ENCODE results near the gene GTPBP8. TPM values are rescaled to one million over a fixed set of nuclear protein-coding genes. Genes with fewer than 3 reads are reported as not detected.
A peak's percentile ranks its signal among the peaks of the same experiment; 100 is the strongest.

GTPBP8 gene
- total and polyA plus RNA-seq, 10 of the 15 experiments (the other 5 are each of a cell fraction or from before 2014, with no cell fraction given), result 10.3 to 29.0 (median 17.0) TPM

GRCh38 chr3:112967425-112967824, 23.4 kb upstream of the GTPBP8 start:
- Histone ChIP-seq H2AFZ (ENCODE audit: control insufficient read depth, low read depth, low read length) (no peak overlapping the region; the same call in 1 of the 2 replicates), H3K4me1 (ENCODE audit: control insufficient read depth, insufficient read depth, low read length) (peaks cover 25% of the 10 kb centered on the region), H3K27me3 (replicated peaks in 1 of 2; ENCODE audit: control insufficient read depth in 2 of 2, insufficient read depth in 2 of 2, low read length in 1 of 2) (no peaks in the 10 kb centered on the region), H4K20me1 (ENCODE audit: control insufficient read depth, insufficient read depth) (no peaks in the 10 kb centered on the region), H3K9ac (ENCODE audit: control insufficient read depth, insufficient read depth, low read length) (no peak overlapping the region), H3K27ac (ENCODE audit: control insufficient read depth, insufficient read depth) (peak overlapping the region; percentile 31; the same call in 1 of the 2 replicates), H3K4me2 (ENCODE audit: control insufficient read depth, insufficient read depth) (peak overlapping the region; percentile 60), H3K4me3 (no peak overlapping the region), H3K36me3 (ENCODE audit: control insufficient read depth in 2 of 2, insufficient read depth in 2 of 2, low read length in 1 of 2) (no peaks in the 10 kb centered on the region), H3K79me2 (ENCODE audit: control insufficient read depth, insufficient read depth, low read length) (no peaks in the 10 kb centered on the region; the same call in none of the 2 replicates), H3K9me3 (replicated peaks; ENCODE audit: control insufficient read depth, insufficient read depth, low read length) (peaks cover 11% of the 10 kb centered on the region)
- ChIA-PET SMC1A (ENCODE audit: uncharacterized antibody, unreplicated experiment) (interaction anchor here (0.6 to 4.6 kb wide), 18 partner anchors 8 to 381 kb away, joined by 3 to 26 read pairs (median 3); partner anchors contain the start of gene CD200R1), POLR2A (no interaction called here), CTCF (interaction anchor here (0.6 to 5.0 kb wide), 4 partner anchors 12 to 372 kb away, joined by 3 to 26 read pairs (median 10); no protein-coding TSS in a partner anchor), RAD21 (ENCODE audit: unreplicated experiment) (interaction anchor here (0.9 to 3.3 kb wide), 6 partner anchors 12 to 321 kb away, joined by 3 to 14 read pairs (median 7); no protein-coding TSS in a partner anchor)
- intact Hi-C loops (cut with micrococcal nuclease; ENCODE audit: unreplicated experiment) (no loop called here), in situ Hi-C loops (cut with MboI) (no loop called here)
- WGBS (ENCODE audit: insufficient coverage, insufficient replicate concordance, low lambda C conversion rate, missing lambda C conversion rate), result 100% methylated on average over 1 of the region's 1 CpG
- DNase-seq (ENCODE audit: low read depth, low spot score), result no peak
- no TSS peak for BruUV-seq (replicated peaks)
- FAIRE-seq, result no peak
- TF ChIP-seq KAT2A (conservative IDR thresholded peaks at IDR 0.05; ENCODE audit: control insufficient read depth, low read depth, low read length) (no peak), BACH1 (IDR thresholded peaks at IDR 0.05; ENCODE audit: borderline replicate concordance) (no peak), MYC (IDR thresholded peaks at IDR 0.05; ENCODE audit: insufficient read depth, insufficient read length, insufficient replicate concordance, low read length, severe bottlenecking) (no peak), ZNF274 (IDR thresholded peaks at IDR 0.05; ENCODE audit: insufficient read depth, insufficient read length) (no peak), STAT1 (conservative IDR thresholded peaks at IDR 0.05) (no peak), ESRRA (IDR thresholded peaks at IDR 0.05; ENCODE audit: low read length) (no peak), SPI1 (IDR thresholded peaks at IDR 0.05; ENCODE audit: borderline replicate concordance, insufficient read depth, low read depth, low read length) (no peak), SIX5 (IDR thresholded peaks at IDR 0.05; ENCODE audit: low read depth, low read length, severe bottlenecking) (no peak), POLR2AphosphoS5 (IDR thresholded peaks at IDR 0.05; ENCODE audit: low read length) (no peak), KDM1A (IDR thresholded peaks at IDR 0.05; ENCODE audit: borderline replicate concordance) (no peak), MTA3 (IDR thresholded peaks at IDR 0.05; ENCODE audit: borderline replicate concordance, low read length) (no peak), RAD21 (IDR thresholded peaks at IDR 0.05; ENCODE audit: insufficient read depth, low read depth, low read length) (no peak), ZNF622 (IDR thresholded peaks at IDR 0.05) (no peak), DPF2 (IDR thresholded peaks at IDR 0.05) (no peak)
- TF ChIP-seq, protein P1, sequence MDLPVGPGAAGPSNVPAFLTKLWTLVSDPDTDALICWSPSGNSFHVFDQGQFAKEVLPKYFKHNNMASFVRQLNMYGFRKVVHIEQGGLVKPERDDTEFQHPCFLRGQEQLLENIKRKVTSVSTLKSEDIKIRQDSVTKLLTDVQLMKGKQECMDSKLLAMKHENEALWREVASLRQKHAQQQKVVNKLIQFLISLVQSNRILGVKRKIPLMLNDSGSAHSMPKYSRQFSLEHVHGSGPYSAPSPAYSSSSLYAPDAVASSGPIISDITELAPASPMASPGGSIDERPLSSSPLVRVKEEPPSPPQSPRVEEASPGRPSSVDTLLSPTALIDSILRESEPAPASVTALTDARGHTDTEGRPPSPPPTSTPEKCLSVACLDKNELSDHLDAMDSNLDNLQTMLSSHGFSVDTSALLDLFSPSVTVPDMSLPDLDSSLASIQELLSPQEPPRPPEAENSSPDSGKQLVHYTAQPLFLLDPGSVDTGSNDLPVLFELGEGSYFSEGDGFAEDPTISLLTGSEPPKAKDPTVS (IDR thresholded peaks at IDR 0.05; ENCODE audit: low read depth, low read length), result no peak
- peak; percentile 18; the same call in 1 of the 3 replicates for ATAC-seq

Data from GM12878 (cell line).